SU-DHL-6 (cell line): ENCODE measurements around the gene P3H4.

Experiments used
- H2AFZ ChIP-seq: fragments of 200-600 bp; sonication (generic); 2 replicates; pipeline ENCODE4 v1.6.1; 2014; ENCODE audit warnings: low read depth, mild to moderate bottlenecking, moderate library complexity, mixed read lengths, antibody characterized with exemption, low read length; ENCODE audit not compliant: severe bottlenecking
- H3F3A ChIP-seq: fragments of 200-600 bp; shearing (Covaris generic); 2 replicates; pipeline ENCODE4 v1.6.0; 2016; ENCODE audit warnings: antibody characterized with exemption, mild to moderate bottlenecking; ENCODE audit not compliant: insufficient read depth
- H3K27ac ChIP-seq: fragments of 200-600 bp; sonication (generic); 2 replicates; pipeline ENCODE4 v1.5.1; 2016; ENCODE audit warnings: low read depth, mild to moderate bottlenecking, low read length, moderate library complexity, mixed read lengths
- H3K27me3 ChIP-seq: fragments of 200-600 bp; sonication (generic), shearing (Covaris generic); 2 replicates; pipeline ENCODE4 v1.6.0; 2014; ENCODE audit warnings: mild to moderate bottlenecking, low read length
- H3K36me3 ChIP-seq: fragments of 200-600 bp; sonication (generic); 2 replicates; pipeline ENCODE4 v1.6.1; 2014; ENCODE audit warnings: mild to moderate bottlenecking, low read length, mixed read lengths
- H3K4me2 ChIP-seq: fragments of 300-600, 200-600 bp; shearing (Covaris generic), sonication (generic); 2 replicates; pipeline ENCODE4 v1.6.0; 2014; ENCODE audit warnings: low read length, low read depth, mild to moderate bottlenecking; ENCODE audit not compliant: poor library complexity, severe bottlenecking
- H3K4me3 ChIP-seq: fragments of 200-600 bp; sonication (generic); 2 replicates; pipeline ENCODE4 v1.5.1; 2014; ENCODE audit warnings: antibody characterized with exemption, low read length, mild to moderate bottlenecking, mixed read lengths; ENCODE audit not compliant: insufficient read depth, poor library complexity, severe bottlenecking
- H3K79me2 ChIP-seq: fragments of 200-600 bp; sonication (generic); 2 replicates; pipeline ENCODE4 v1.6.1; 2014; ENCODE audit warnings: mild to moderate bottlenecking, low read length, moderate library complexity; ENCODE audit not compliant: insufficient read depth
- H3K9ac ChIP-seq: fragments of 200-600 bp; sonication (generic); 2 replicates; pipeline ENCODE4 v1.7.0; 2014; ENCODE audit warnings: mild to moderate bottlenecking, low read length
- H3K9me2 ChIP-seq: fragments of 200-600 bp; sonication (generic); replicated peaks from 2 replicates; pipeline ENCODE4 v1.6.1; 2014; ENCODE audit warnings: low read length; ENCODE audit not compliant: insufficient read depth
- H3K9me3 ChIP-seq: fragments of 200-600 bp; sonication (generic); 2 replicates; pipeline ENCODE4 v1.6.1; 2014; ENCODE audit warnings: low read length, mixed read lengths; ENCODE audit not compliant: insufficient read depth
- H4K20me1 ChIP-seq: fragments of 200-600 bp; sonication (generic); 2 replicates; pipeline ENCODE4 v1.6.1; 2014; ENCODE audit warnings: low read depth, mild to moderate bottlenecking, antibody characterized with exemption, low read length, moderate library complexity, mixed read lengths
- EZH2phosphoT487 ChIP-seq: fragments of 200-600 bp; sonication (generic), shearing (Covaris generic); conservative IDR thresholded peaks from 2 replicates; pipeline ENCODE4 v1.6.1; 2018; ENCODE audit warnings: mild to moderate bottlenecking, antibody characterized with exemption, low read length, moderate library complexity, mixed read lengths
- TF ChIP-seq, protein P1 (sequence below): fragments of 200-600 bp; sonication (generic); IDR thresholded peaks from one replicate; pipeline ENCODE4 v1.5.1; 2017; ENCODE audit warnings: antibody characterized with exemption, mild to moderate bottlenecking, low read length, moderate library complexity; ENCODE audit not compliant: insufficient read depth, poor library complexity, severe bottlenecking

P3H4 gene

DNA sequence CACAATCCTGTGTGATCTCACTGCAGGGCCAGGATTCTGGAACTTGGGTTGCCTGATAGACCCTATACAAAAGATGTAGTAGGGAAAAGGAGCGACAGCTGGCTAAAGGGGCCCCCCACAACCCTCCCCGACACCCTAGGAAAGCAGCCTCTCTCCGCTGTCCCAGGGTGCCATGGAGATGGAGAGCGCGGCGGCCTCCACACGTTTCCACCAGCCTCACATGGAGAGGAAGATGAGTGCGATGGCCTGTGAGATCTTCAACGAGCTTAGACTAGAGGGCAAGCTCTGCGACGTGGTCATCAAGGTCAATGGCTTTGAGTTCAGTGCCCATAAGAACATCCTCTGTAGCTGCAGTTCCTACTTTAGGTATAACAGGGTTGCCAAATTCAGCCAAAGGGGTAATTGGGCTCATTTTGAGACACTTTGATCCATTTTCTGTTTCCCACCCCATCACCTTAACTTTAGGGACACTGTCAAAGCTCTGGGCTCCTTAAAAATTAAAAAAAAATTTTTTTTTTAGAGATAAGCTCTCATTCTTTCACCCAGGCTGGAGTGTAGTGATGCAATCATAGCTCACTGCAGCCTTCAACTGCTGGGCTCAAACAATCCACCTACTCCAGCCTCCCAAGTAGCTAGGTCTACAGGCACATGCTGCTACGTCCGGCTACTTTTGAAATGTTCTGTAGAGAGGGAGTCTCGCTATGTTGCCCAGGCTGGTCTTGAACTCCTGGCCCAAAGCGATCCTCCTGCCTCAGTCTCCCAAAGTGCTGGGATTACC, 26.2 kb upstream of the P3H4 start, which contains the start of gene KLHL10:
Gene KLHL10 (plus strand): TSS at position 65 of the 778 bp plus-strand sequence. CDS start 108 bp downstream, at position 173.
- peak within 1 kb of the TSS; percentile 65 for H3K4me2 ChIP-seq
- TF ChIP-seq EZH2phosphoT487 = no peak
- TF ChIP-seq, protein P1, sequence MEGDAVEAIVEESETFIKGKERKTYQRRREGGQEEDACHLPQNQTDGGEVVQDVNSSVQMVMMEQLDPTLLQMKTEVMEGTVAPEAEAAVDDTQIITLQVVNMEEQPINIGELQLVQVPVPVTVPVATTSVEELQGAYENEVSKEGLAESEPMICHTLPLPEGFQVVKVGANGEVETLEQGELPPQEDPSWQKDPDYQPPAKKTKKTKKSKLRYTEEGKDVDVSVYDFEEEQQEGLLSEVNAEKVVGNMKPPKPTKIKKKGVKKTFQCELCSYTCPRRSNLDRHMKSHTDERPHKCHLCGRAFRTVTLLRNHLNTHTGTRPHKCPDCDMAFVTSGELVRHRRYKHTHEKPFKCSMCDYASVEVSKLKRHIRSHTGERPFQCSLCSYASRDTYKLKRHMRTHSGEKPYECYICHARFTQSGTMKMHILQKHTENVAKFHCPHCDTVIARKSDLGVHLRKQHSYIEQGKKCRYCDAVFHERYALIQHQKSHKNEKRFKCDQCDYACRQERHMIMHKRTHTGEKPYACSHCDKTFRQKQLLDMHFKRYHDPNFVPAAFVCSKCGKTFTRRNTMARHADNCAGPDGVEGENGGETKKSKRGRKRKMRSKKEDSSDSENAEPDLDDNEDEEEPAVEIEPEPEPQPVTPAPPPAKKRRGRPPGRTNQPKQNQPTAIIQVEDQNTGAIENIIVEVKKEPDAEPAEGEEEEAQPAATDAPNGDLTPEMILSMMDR = no peak
- H3K4me3 ChIP-seq = no peak within 1 kb of the TSS
- no peaks in the 10 kb centered on the region for H4K20me1 ChIP-seq
- no peaks in the 10 kb centered on the region for H3F3A ChIP-seq
- no peaks in the 10 kb centered on the region for H3K36me3 ChIP-seq
- peaks cover 5% of the 10 kb centered on the region; the same call in 1 of the 2 replicates for H3K79me2 ChIP-seq
- no peak within 1 kb of the TSS for H3K27ac ChIP-seq
- no peaks in the 10 kb centered on the region for H3K9me2 ChIP-seq
- peak within 1 kb of the TSS; percentile 83; the same call in 1 of the 2 replicates for H3K9ac ChIP-seq
- no peaks in the 10 kb centered on the region for H3K9me3 ChIP-seq
- no peaks in the 10 kb centered on the region for H3K27me3 ChIP-seq
- peak within 1 kb of the TSS; percentile 94 for H2AFZ ChIP-seq

- no peaks in the 10 kb centered on the region for H3K36me3 ChIP-seq
- peak overlapping the region; percentile 64 for H3K4me3 ChIP-seq
- H3K79me2 ChIP-seq = peaks cover 5% of the 10 kb centered on the region; the same call in 1 of the 2 replicates
- no peaks in the 10 kb centered on the region for H3K27me3 ChIP-seq
- no peaks in the 10 kb centered on the region for H3K9me2 ChIP-seq
- no peaks in the 10 kb centered on the region for H3F3A ChIP-seq
- peak overlapping the region; percentile 94 for H2AFZ ChIP-seq
- H3K9ac ChIP-seq = peak overlapping the region; percentile 83
- no peaks in the 10 kb centered on the region for H4K20me1 ChIP-seq
- H3K9me3 ChIP-seq = no peaks in the 10 kb centered on the region
- no peak overlapping the region for H3K27ac ChIP-seq
- peak overlapping the region; percentile 65 for H3K4me2 ChIP-seq
- TF ChIP-seq, protein P1 = no peak
- TF ChIP-seq EZH2phosphoT487 = no peak
These were observed 24.9 kb upstream of the P3H4 start for GRCh38 chr17:41836550-41837196.

GRCh38 chr17:41835800-41836549, 24.2 kb upstream of the P3H4 start, which contains the start of gene NT5C3B:
TSS of gene NT5C3B (minus strand) at chr17:41836232. CDS start at chr17:41836193, 39 bp downstream.
- peak within 1 kb of the TSS; percentile 65 for H3K4me2 ChIP-seq
- no peaks in the 10 kb centered on the region for H4K20me1 ChIP-seq
- H3K9me3 ChIP-seq = no peaks in the 10 kb centered on the region
- H3K27me3 ChIP-seq = no peaks in the 10 kb centered on the region
- peaks cover 5% of the 10 kb centered on the region; the same call in 1 of the 2 replicates for H3K79me2 ChIP-seq
- TF ChIP-seq, protein P1 = no peak
- no peak for TF ChIP-seq EZH2phosphoT487
- H3K4me3 ChIP-seq = peak within 1 kb of the TSS; percentile 64
- no peaks in the 10 kb centered on the region for H3K36me3 ChIP-seq
- H3K9ac ChIP-seq = peak within 1 kb of the TSS; percentile 83
- no peaks in the 10 kb centered on the region for H3K9me2 ChIP-seq
- H3K27ac ChIP-seq = 0 out of 2 replicates have a peak within 1 kb of the TSS, but pooled peaks have one; percentile 41
- H3F3A ChIP-seq = no peaks in the 10 kb centered on the region
- H2AFZ ChIP-seq = peak within 1 kb of the TSS; percentile 97
